Neuronal stem cell (in vitro differentiated cells): ENCODE data around the gene CHST14.

ENCODE experiments used
- DNase-seq: peaks from one replicate; pipeline ENCODE4 v3.0.0-alpha.2; 2013; ENCODE audit warnings: low spot score
- H2AFZ ChIP-seq: one replicate; pipeline ENCODE4 v1.6.1; 2013; ENCODE audit warnings: mild to moderate bottlenecking, low read length, inconsistent platforms
- H2AK5ac ChIP-seq: 2 replicates; pipeline ENCODE4 v1.6.1; 2013; ENCODE audit warnings: low read depth, mild to moderate bottlenecking, inconsistent platforms, low read length, moderate library complexity, mixed read lengths
- H2BK120ac ChIP-seq: 2 replicates; pipeline ENCODE4 v1.6.1; 2013; ENCODE audit warnings: low read depth, mild to moderate bottlenecking, inconsistent platforms, low read length, moderate library complexity, mixed read lengths
- H2BK12ac ChIP-seq: one replicate; pipeline ENCODE4 v1.6.1; 2013; ENCODE audit warnings: low read length, inconsistent platforms
- H2BK15ac ChIP-seq: 2 replicates; pipeline ENCODE4 v1.6.1; 2013; ENCODE audit warnings: mild to moderate bottlenecking, low read length, inconsistent platforms, mixed read lengths
- H2BK5ac ChIP-seq: one replicate; pipeline ENCODE4 v1.6.1; 2013; ENCODE audit warnings: inconsistent platforms, mild to moderate bottlenecking, low read length, moderate library complexity
- H3K14ac ChIP-seq: one replicate; pipeline ENCODE4 v1.6.1; 2013; ENCODE audit warnings: low read length, inconsistent platforms
- H3K18ac ChIP-seq: 2 replicates; pipeline ENCODE4 v1.6.1; 2013; ENCODE audit warnings: low read length, inconsistent platforms
- H3K23ac ChIP-seq: 2 replicates; pipeline ENCODE4 v1.6.1; 2013; ENCODE audit warnings: low read depth, mild to moderate bottlenecking, mixed read lengths, low read length, inconsistent platforms; ENCODE audit not compliant: poor library complexity
- H3K27ac ChIP-seq: replicated peaks from 3 replicates; pipeline ENCODE4 v1.5.1; 2013; ENCODE audit warnings: low read length, inconsistent platforms
- H3K27me3 ChIP-seq, 3 experiments: 2 replicates each; pipeline ENCODE4 v1.6.1; 2013; ENCODE audit warnings: low read length in 3 of 3, mild to moderate bottlenecking in 2 of 3, inconsistent platforms in 1 of 3, low read depth in 1 of 3, mixed read lengths in 1 of 3, moderate library complexity in 1 of 3; ENCODE audit not compliant: control insufficient read depth in 3 of 3, insufficient read depth in 3 of 3
- H3K36me3 ChIP-seq, 2 donors: replicated peaks in 1 of 2; 2 replicates each; pipeline ENCODE4 v1.6.1; 2013; ENCODE audit warnings: low read length in 2 of 2; ENCODE audit not compliant: control insufficient read depth in 2 of 2, insufficient read depth in 2 of 2
- H3K4ac ChIP-seq: 2 replicates; pipeline ENCODE4 v1.6.1; 2013; ENCODE audit warnings: inconsistent platforms, mild to moderate bottlenecking, low read length, moderate library complexity
- H3K4me1 ChIP-seq, 2 donors: 1 replicate in 1 of 2; 2 replicates in 1 of 2; pipeline ENCODE4 v1.6.1; 2013; ENCODE audit warnings: low read length in 2 of 2, low read depth in 1 of 2; ENCODE audit not compliant: control insufficient read depth in 2 of 2, insufficient read depth in 1 of 2
- H3K4me2 ChIP-seq: one replicate; pipeline ENCODE4 v1.6.1; 2013; ENCODE audit warnings: mild to moderate bottlenecking, low read length, inconsistent platforms; ENCODE audit not compliant: insufficient read depth, poor library complexity, severe bottlenecking
- H3K4me3 ChIP-seq, 2 donors: 2 replicates each; pipeline ENCODE4 v1.5.1; 2013; ENCODE audit warnings: low read length in 2 of 2, mild to moderate bottlenecking in 2 of 2, inconsistent platforms in 1 of 2, moderate library complexity in 1 of 2
- H3K79me1 ChIP-seq: one replicate; pipeline ENCODE4 v1.6.1; 2013; ENCODE audit warnings: low read depth, mild to moderate bottlenecking, inconsistent platforms, low read length, moderate library complexity
- H3K9ac ChIP-seq: one replicate; pipeline ENCODE4 v1.6.1; 2013; ENCODE audit warnings: mild to moderate bottlenecking, low read depth, low read length, inconsistent platforms; ENCODE audit not compliant: poor library complexity
- H3K9me3 ChIP-seq, 2 donors: replicated peaks in 1 of 2; 2 replicates each; pipeline versions ENCODE3 to v1.6.1; 2013; ENCODE audit warnings: low read length in 2 of 2, mild to moderate bottlenecking in 2 of 2, inconsistent platforms in 1 of 2, low read depth in 1 of 2, mixed read lengths in 1 of 2, moderate library complexity in 1 of 2; ENCODE audit not compliant: control insufficient read depth in 2 of 2, insufficient read depth in 1 of 2
- H4K8ac ChIP-seq: one replicate; pipeline ENCODE4 v1.6.1; 2013; ENCODE audit warnings: low read depth, mild to moderate bottlenecking, inconsistent platforms, low read length, moderate library complexity
- H4K91ac ChIP-seq: one replicate; pipeline ENCODE4 v1.6.1; 2013; ENCODE audit warnings: low read length, low read depth, mild to moderate bottlenecking, inconsistent platforms; ENCODE audit not compliant: poor library complexity
- WGBS, 2 donors: extraction: QIAGEN DNeasy Blood & Tissue Kit; methylation state at CpG; one replicate each; pipeline ENCODE4 v1.1.7; 2013; ENCODE audit warnings: missing lambda C conversion rate in 2 of 2, mixed read lengths in 1 of 2; ENCODE audit not compliant: insufficient read length in 2 of 2, insufficient replicate concordance in 1 of 2; ENCODE audit errors: extremely low coverage in 2 of 2; 5-methylcytosine and 5-hydroxymethylcytosine counted together

CHST14 gene

GRCh38 chr15:40513609-40514008 lies 42.8 kb downstream of the CHST14 start:
- no peak overlapping the region for H2BK120ac ChIP-seq
- H3K4me3 ChIP-seq: no peak overlapping the region
- H3K14ac ChIP-seq: no peak overlapping the region
- no CpG with 5 or more reads among the region's 5 CpGs for WGBS, 2 donors
- no peak overlapping the region for H2AFZ ChIP-seq
- no peak overlapping the region for H4K91ac ChIP-seq
- H2BK15ac ChIP-seq: no peak overlapping the region
- no peak overlapping the region for H2BK5ac ChIP-seq
- H3K9me3 ChIP-seq: no peaks in the 10 kb centered on the region
- no peak overlapping the region for H3K9ac ChIP-seq
- H2BK12ac ChIP-seq: no peak overlapping the region
- H3K27me3 ChIP-seq: peaks cover 8 to 37% (median 34%) of the 10 kb centered on the region in 3 experiments
- peaks cover 0 to 6% of the 10 kb centered on the region in 2 donors for H3K4me1 ChIP-seq
- H4K8ac ChIP-seq: no peak overlapping the region
- H3K27ac ChIP-seq: no peak overlapping the region
- no peaks in the 10 kb centered on the region for H3K36me3 ChIP-seq
- no peak overlapping the region for H3K4ac ChIP-seq
- H3K79me1 ChIP-seq: no peaks in the 10 kb centered on the region
- DNase-seq: no peak
- H3K4me2 ChIP-seq: no peak overlapping the region
- no peak overlapping the region for H3K23ac ChIP-seq
- H3K18ac ChIP-seq: no peak overlapping the region
- H2AK5ac ChIP-seq: no peak overlapping the region

- no peak overlapping the region for H2AFZ ChIP-seq
- H4K91ac ChIP-seq: no peak overlapping the region
- no CpG with 5 or more reads among the region's 2 CpGs for WGBS, 2 donors
These were observed 45.5 kb downstream of the CHST14 start for GRCh38 chr15:40516322-40516721.

More at GRCh38 chr15:40516322-40516721, 45.5 kb downstream of the CHST14 start:
- H3K79me1 ChIP-seq: no peaks in the 10 kb centered on the region
- H3K4ac ChIP-seq: no peak overlapping the region
- H3K9me3 ChIP-seq: no peaks in the 10 kb centered on the region
- no peak overlapping the region for H3K23ac ChIP-seq
- no peak overlapping the region for H2BK12ac ChIP-seq
- no peak overlapping the region for H3K4me2 ChIP-seq
- no peak overlapping the region for H2BK5ac ChIP-seq
- no peak overlapping the region for H2BK120ac ChIP-seq
- H3K4me1 ChIP-seq: peaks cover 0 to 2% of the 10 kb centered on the region in 2 donors
- no peak overlapping the region for H4K8ac ChIP-seq
- H3K14ac ChIP-seq: no peak overlapping the region
- no peak overlapping the region for H3K27ac ChIP-seq
- no peak for DNase-seq
- no peak overlapping the region for H3K9ac ChIP-seq
- peaks cover 6 to 21% (median 20%) of the 10 kb centered on the region in 3 experiments for H3K27me3 ChIP-seq
- no peaks in the 10 kb centered on the region for H3K36me3 ChIP-seq
- no peak overlapping the region for H2AK5ac ChIP-seq
- H2BK15ac ChIP-seq: no peak overlapping the region
- H3K18ac ChIP-seq: no peak overlapping the region
- no peak overlapping the region for H3K4me3 ChIP-seq
